Kidney capillary endothelial cell (primary cell): Measurements from ENCODE around the gene ANKRD39.
"Not testable (repeated sequence)": the region's sequence is repeated elsewhere in the genome, so short reads cannot be mapped to it uniquely, and the experiment has no call there.

Source experiments
- DNase-seq: peaks from one replicate; pipeline ENCODE4 v3.0.0-alpha.2; 2018; ENCODE audit warnings: low spot score

The ANKRD39 gene

DNA sequence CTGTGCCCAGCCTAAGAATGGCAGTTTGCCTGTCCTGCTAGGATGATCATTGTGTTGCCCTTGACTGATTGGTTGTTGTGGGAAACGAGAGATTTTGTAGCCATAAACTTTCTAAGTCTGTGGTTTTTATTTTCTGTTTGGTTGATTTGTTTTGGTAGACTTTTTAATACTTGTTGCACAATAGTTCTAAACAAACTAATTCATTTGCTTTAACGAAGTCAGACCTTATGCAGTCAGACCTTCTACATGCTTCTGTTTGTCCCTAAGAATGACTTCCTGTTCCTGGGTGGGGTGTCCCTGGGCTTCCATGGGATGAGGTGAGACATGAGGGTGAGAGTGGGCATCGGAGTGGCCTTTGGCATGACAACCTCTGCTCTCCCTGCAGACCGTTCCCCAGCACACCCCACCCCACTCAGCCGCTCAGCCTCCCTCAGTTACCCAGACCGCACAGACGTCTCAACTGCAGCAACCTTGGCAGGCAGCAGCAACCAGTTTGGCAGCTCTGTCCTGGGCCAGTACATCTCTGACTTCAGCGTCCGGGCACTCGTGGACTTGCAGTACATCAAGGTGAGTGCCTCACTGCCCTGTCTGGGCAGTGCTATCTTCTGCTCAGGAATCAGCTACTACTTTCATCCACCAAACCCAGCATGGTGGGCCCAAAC lies 49.5 kb downstream of the ANKRD39 start:
- no peak for DNase-seq

DNA sequence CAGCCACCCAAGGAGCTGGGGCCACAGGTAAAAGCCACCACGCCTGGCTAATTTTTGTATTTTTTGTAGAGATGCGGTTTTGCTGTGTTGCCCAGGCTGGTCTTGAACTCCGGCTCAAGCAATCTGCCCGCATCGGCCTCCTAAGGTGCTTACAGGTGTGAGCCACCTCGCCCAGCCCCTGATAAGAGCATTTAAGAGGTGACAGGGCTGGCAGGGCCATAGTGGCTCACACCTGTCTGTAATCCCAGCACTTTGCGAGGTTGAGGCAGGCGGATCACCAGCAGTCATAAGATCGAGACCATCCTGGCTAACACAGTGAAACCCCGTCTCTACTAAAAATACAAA lies 50.7 kb downstream of the ANKRD39 start:
- no peak for DNase-seq

DNA sequence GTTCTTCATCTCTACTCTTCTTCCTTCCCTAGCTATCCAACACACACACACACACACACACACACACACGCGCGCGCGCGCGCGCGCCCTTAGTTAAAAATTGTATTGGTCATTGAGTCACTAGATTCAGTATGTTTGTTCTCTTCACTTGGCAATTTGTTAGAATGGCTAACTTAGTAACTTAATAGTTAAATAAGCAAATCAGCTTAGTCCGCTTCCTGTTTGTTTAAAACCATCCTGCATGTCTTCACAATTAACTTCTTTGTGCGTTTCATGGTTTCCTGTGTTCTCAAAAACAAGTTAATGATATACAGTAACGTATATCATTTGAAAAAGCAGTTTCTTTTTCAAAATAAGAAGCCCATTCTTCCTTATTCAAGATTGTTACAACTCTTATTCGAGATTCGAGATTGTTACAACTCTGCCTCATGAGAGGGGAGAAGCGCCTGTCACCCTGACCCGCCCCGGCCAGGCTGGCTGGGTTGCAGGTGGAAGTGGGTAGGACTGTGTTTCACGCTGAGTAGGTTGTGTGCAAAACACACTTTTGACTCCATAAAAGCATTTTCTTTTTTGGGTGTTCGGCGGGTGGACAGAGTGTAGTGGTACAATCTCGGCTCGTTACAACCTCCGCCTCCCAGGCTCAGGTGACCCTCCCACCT lies 51.2 kb downstream of the ANKRD39 start:
- DNase-seq = no peak

DNA sequence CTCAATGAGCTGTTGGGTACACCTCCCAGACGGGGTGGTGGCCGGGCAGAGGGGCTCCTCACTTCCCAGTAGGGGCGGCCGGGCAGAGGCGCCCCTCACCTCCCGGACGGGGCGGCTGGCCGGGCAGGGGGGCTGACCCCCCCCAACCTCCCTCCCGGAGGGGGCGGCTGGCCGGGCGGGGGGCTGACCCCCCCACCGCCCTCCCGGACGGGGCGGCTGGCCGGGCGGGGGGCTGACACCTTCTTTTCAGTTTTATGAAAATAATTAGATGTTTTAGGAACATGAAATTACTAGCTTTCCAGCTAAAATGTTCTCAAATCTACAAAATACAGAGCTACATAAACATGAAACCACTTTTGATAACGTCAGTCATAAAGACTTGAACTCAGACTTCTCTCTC lies 51.9 kb downstream of the ANKRD39 start:
- not testable (repeated sequence) for DNase-seq

DNA sequence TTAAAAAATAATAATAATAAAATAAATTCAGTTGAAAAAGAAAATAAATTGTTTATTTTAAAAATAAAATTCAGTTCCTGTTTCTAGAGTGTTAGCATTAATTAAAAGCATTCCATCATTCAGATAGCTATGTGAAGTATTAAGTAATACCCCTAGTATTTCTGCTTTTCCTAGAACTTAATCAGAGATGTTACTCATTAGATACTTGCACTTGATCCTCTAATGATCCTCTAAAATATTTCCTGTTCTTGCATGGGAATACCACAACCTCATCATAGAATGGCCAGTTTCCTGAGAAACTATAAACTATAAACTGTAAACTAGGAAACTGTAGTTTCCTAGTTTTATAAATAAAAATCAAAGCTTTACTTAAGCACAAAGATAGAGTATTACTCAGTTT lies 52.8 kb downstream of the ANKRD39 start:
- DNase-seq = no peak

DNA sequence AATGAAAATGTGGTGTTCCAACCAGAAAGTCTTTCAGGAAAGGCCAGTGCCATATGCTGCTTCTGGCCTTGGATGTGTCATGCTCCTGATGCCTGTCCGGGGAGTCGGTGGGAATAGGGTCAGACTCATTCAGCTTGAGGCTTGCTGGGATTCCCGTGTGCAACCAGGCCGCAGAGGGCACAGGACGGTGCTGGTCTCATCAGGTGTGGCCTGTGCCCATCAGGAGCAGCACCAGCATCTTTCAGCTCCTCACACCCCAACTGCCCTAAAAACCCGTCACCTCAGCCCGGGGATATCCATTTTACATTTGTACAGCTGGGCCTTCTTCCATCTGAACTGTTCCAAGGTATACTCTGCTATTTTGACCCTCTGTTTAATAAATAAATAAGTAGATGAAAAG lies 55.1 kb downstream of the ANKRD39 start:
- no peak for DNase-seq

- DNase-seq = no peak
Measured at GRCh38 chr2:96801786-96802595, 55.8 kb downstream of the ANKRD39 start.

DNA sequence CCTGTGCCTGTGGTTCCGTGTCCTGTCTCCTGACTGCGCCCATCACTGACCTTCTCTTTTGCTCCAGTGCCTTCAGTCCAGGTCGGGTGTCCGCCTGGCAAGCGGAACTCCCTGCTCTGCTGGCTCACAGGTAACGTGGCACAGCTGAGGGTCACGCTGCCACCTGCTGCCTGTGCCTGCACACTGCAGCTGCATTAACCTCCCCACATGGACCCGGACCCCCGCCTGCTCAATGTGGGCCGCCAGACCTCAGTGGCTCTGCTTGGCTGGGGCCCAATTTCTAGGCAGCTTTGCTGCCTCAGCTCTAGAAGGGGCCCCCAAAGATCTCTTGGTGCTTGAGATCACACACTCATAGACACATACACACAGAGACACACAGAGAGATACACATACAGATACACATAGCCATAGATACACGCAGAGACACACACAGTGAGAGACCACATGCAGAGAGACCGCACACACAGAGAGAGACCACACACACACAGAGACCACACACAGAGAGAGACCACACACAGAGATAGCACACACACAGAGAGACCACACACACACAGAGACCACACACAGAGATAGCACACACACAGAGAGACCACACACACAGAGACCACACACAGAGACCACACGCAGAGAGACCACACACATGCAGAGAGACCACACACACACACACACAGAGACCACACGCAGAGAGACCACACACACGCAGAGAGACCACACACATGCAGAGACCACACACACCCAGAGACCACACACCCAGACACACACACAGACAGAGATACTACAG lies 56.6 kb downstream of the ANKRD39 start:
- no peak for DNase-seq

- no peak for DNase-seq
Measured at GRCh38 chr2:96800061-96801004, 57.5 kb downstream of the ANKRD39 start.

DNA sequence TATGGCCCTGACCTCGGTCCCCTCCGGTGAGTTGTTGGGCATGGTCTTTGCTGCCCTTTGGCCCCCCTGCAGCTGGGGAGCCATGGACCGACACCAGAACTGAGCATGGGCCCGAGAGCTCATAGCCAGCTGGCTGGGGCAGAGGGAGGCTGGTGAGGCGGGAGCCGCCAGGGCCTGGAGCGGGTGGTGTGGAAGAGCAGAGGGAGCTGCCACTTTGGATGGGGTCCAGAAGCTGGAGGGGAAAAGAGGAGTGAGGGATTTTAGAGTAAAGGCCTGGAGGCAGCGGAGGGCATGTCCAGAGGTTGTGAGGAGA lies 58.2 kb downstream of the ANKRD39 start:
- DNase-seq = no peak

- no peak for DNase-seq
Measured at GRCh38 chr2:96798733-96799622, 58.8 kb downstream of the ANKRD39 start.
